ENCODE results near the gene PPP1R1C. TPM values are rescaled to one million over a fixed set of nuclear protein-coding genes. Genes with fewer than 3 reads are reported as not detected.

Gene PPP1R1C
- polyA plus RNA-seq, 1 donor = 3.5 TPM

- DNase-seq = no peak
Observed at GRCh38 chr2:181970160-181970794, 15.4 kb upstream of the PPP1R1C start.

GRCh38 chr2:181971032-181971431 lies 14.6 kb upstream of the PPP1R1C start:
- no peak for DNase-seq

- DNase-seq = no peak
Observed at GRCh38 chr2:181972431-181973170, 13.1 kb upstream of the PPP1R1C start.

GRCh38 chr2:181973171-181973783 lies 12.4 kb upstream of the PPP1R1C start:
- peak; percentile 10 for DNase-seq

GRCh38 chr2:181977661-181978350 lies 7.8 kb upstream of the PPP1R1C start:
- no peak for DNase-seq

- no peak for DNase-seq
Observed at GRCh38 chr2:181978351-181979150, 7.1 kb upstream of the PPP1R1C start.

- no peak for DNase-seq
Observed at GRCh38 chr2:181984060-181984459, 1.6 kb upstream of the PPP1R1C start.

GRCh38 chr2:181984814-181985631 lies 630 bp upstream of the PPP1R1C start:
- DNase-seq = no peak

GRCh38 chr2:181988154-181988924 lies 2.7 kb downstream of the PPP1R1C start:
- DNase-seq = no peak

GRCh38 chr2:181989099-181989498 lies 3.4 kb downstream of the PPP1R1C start:
- DNase-seq = no peak

GRCh38 chr2:181991171-181991885 lies 5.7 kb downstream of the PPP1R1C start:
- DNase-seq = no peak

- DNase-seq = no peak
Observed at GRCh38 chr2:181992776-181993175, 7.1 kb downstream of the PPP1R1C start.

- no peak for DNase-seq
Observed at GRCh38 chr2:181995289-181995688, 9.6 kb downstream of the PPP1R1C start.

- DNase-seq = no peak
Observed at GRCh38 chr2:181998041-181998835, 12.6 kb downstream of the PPP1R1C start.

- DNase-seq = no peak
Observed at GRCh38 chr2:181998891-181999654, 13.4 kb downstream of the PPP1R1C start.

- no peak for DNase-seq
Observed at GRCh38 chr2:181999911-182000310, 14.3 kb downstream of the PPP1R1C start.

- DNase-seq = no peak
Observed at GRCh38 chr2:182004945-182005520, 19.4 kb downstream of the PPP1R1C start.
